Measurements from ENCODE around the gene CRB3.
A peak's percentile ranks its signal among the peaks of the same experiment; 100 is the strongest.
"Not testable (repeated sequence)": the region's sequence is repeated elsewhere in the genome, so short reads cannot be mapped to it uniquely, and the experiment has no call there.

CRB3 gene

GRCh38 chr19:6464070-6464873 is at the start of gene CRB3:
CRB3 (plus strand) TSS chr19:6464271; CDS start chr19:6464702, 431 bp downstream.
- peak; percentile 68 for DNase-seq

- no peak for DNase-seq
Measured at GRCh38 chr19:6414793-6415590, 49.1 kb upstream of the CRB3 start.

- DNase-seq: no peak
Measured at GRCh38 chr19:6415591-6416190, 48.4 kb upstream of the CRB3 start.

- DNase-seq: no peak
Measured at GRCh38 chr19:6416658-6417405, 47.2 kb upstream of the CRB3 start.

GRCh38 chr19:6417713-6418561 is 46.1 kb upstream of the CRB3 start:
- no peak for DNase-seq

GRCh38 chr19:6418562-6418932 is 45.5 kb upstream of the CRB3 start:
- no peak for DNase-seq

- DNase-seq: no peak
Measured at GRCh38 chr19:6421075-6422014, 42.7 kb upstream of the CRB3 start.

- DNase-seq: peak; percentile 19
Measured at GRCh38 chr19:6423499-6424194, 40.4 kb upstream of the CRB3 start.

GRCh38 chr19:6424195-6424938 is 39.7 kb upstream of the CRB3 start, which contains the start of gene KHSRP:
KHSRP (minus strand) TSS chr19:6424811; CDS start chr19:6424701, 110 bp downstream.
- peak; percentile 30 for DNase-seq

- peak; percentile 100 for DNase-seq
Measured at GRCh38 chr19:6424939-6425731, 38.9 kb upstream of the CRB3 start.

- DNase-seq: peak; percentile 17
Measured at GRCh38 chr19:6425732-6426620, 38.1 kb upstream of the CRB3 start.

GRCh38 chr19:6427131-6427530 is 36.9 kb upstream of the CRB3 start:
- DNase-seq: no peak

GRCh38 chr19:6428692-6429418 is 35.2 kb upstream of the CRB3 start:
- not testable (repeated sequence) for DNase-seq

- no peak for DNase-seq
Measured at GRCh38 chr19:6429419-6430221, 34.5 kb upstream of the CRB3 start.

GRCh38 chr19:6431891-6432290 is 32.2 kb upstream of the CRB3 start:
- no peak for DNase-seq

GRCh38 chr19:6433165-6433564 is 30.9 kb upstream of the CRB3 start:
- no peak for DNase-seq
